Subcutaneous abdominal adipose tissue (tissue), 5 donors: Measurements from ENCODE around the gene PIP5KL1.

Experiments
- H3K27ac ChIP-seq: one replicate; pipeline ENCODE4 v1.7.0; 2013; ENCODE audit warnings: low read depth, mild to moderate bottlenecking, inconsistent platforms, low read length, moderate library complexity
- H3K27me3 ChIP-seq, 5 donors: one replicate each; pipeline ENCODE4 v1.7.0; 2013; ENCODE audit warnings: low read length in 5 of 5, inconsistent platforms in 1 of 5; ENCODE audit not compliant: control insufficient read depth in 5 of 5, insufficient read depth in 4 of 5
- H3K36me3 ChIP-seq, 5 donors: one replicate each; pipeline ENCODE4 v1.7.0; 2013; ENCODE audit warnings: low read length in 5 of 5; ENCODE audit not compliant: control insufficient read depth in 5 of 5, insufficient read depth in 5 of 5
- H3K4me1 ChIP-seq, 5 donors: one replicate each; pipeline ENCODE4 v1.7.0; 2013; ENCODE audit warnings: low read length in 5 of 5, mild to moderate bottlenecking in 3 of 5, moderate library complexity in 1 of 5; ENCODE audit not compliant: control insufficient read depth in 5 of 5, insufficient read depth in 5 of 5
- H3K4me3 ChIP-seq, 5 donors: one replicate each; pipeline ENCODE4 v1.7.0; 2013; ENCODE audit warnings: low read length in 5 of 5, low read depth in 1 of 5
- H3K9ac ChIP-seq, 5 donors: one replicate each; pipeline ENCODE4 v1.7.0; 2013; ENCODE audit warnings: low read length in 5 of 5, mild to moderate bottlenecking in 4 of 5, moderate library complexity in 3 of 5
- H3K9me3 ChIP-seq, 5 donors: one replicate each; pipeline ENCODE4 v1.7.0; 2013; ENCODE audit warnings: low read length in 5 of 5; ENCODE audit not compliant: control insufficient read depth in 5 of 5
- donor health status: healthy.
- donor health status: healthy.
- donor health status: healthy.
- donor health status: healthy.
- donor health status: healthy.

Gene PIP5KL1

DNA sequence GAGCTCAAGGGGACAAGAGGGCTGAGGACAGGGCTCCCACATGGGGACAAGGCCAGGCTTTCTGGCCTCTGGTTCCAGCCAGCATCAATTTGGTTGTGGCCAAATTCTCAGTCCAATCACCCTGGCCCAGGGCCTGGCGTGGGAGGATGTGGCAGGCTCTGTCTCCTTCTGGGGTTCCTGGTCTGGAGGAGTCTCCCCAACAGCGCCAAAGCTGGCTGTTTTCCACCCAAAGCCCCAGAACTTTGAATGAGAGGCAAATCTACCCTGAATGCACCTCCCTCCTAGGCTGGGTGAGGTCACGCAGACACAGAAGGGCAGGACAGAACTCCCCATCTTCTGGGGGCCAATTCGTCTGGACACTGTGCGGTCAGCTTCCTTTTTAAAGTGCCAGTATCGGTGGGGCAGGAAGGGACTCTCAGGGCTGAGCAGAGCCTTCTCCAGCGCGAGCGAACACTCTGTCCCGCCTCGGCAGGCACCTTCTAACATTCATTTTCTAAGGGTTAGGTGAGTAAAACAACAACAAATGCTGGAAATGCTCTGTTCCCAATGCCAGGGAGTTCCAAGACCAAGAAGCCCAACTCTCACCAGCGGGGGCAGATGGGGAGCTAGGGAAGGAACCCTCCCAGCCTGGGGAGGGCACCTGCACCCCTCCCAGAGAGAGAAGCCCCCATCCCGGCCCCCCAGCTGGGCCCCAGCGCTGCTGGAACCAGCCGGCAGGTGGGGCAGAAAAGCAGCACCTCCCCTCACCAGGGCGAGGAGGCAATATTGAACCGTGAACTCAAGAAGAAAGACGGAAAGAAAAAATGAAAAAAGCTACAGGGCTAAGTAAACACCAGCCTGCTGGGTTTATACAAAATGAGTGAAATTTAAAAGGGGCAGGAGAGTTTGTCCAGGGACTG is 10.7 kb upstream of the PIP5KL1 start:
- H3K9me3 ChIP-seq = no peaks in the 10 kb centered on the region
- peaks cover 0 to 19% (median 16%) of the 10 kb centered on the region in 5 donors for H3K36me3 ChIP-seq
- H3K27ac ChIP-seq = no peak overlapping the region
- H3K4me1 ChIP-seq = peaks cover 9 to 35% (median 20%) of the 10 kb centered on the region in 5 donors
- no peak overlapping the region for H3K9ac ChIP-seq
- no peaks in the 10 kb centered on the region for H3K27me3 ChIP-seq
- no peak overlapping the region for H3K4me3 ChIP-seq

GRCh38 chr9:127940593-127940992 is 10.0 kb upstream of the PIP5KL1 start:
- Histone ChIP-seq H3K9ac (no peak overlapping the region), H3K27ac (no peak overlapping the region), H3K36me3 (peaks cover 0 to 21% (median 16%) of the 10 kb centered on the region in 5 donors), H3K27me3 (no peaks in the 10 kb centered on the region), H3K4me1 (peaks cover 9 to 40% (median 27%) of the 10 kb centered on the region in 5 donors), H3K9me3 (no peaks in the 10 kb centered on the region), H3K4me3 (no peak overlapping the region)

GRCh38 chr9:127938298-127938690 is 7.7 kb upstream of the PIP5KL1 start:
- Histone ChIP-seq H3K27me3 (no peaks in the 10 kb centered on the region), H3K27ac (no peak overlapping the region), H3K36me3 (peaks cover 0 to 22% (median 4%) of the 10 kb centered on the region in 5 donors), H3K9ac (peak overlapping the region in 4 of 5 donors; percentile 66 to 93 (median 88)), H3K9me3 (no peaks in the 10 kb centered on the region), H3K4me3 (peak overlapping the region; percentile 73 to 95 (median 81)), H3K4me1 (peaks cover 7 to 39% (median 29%) of the 10 kb centered on the region in 5 donors)

DNA sequence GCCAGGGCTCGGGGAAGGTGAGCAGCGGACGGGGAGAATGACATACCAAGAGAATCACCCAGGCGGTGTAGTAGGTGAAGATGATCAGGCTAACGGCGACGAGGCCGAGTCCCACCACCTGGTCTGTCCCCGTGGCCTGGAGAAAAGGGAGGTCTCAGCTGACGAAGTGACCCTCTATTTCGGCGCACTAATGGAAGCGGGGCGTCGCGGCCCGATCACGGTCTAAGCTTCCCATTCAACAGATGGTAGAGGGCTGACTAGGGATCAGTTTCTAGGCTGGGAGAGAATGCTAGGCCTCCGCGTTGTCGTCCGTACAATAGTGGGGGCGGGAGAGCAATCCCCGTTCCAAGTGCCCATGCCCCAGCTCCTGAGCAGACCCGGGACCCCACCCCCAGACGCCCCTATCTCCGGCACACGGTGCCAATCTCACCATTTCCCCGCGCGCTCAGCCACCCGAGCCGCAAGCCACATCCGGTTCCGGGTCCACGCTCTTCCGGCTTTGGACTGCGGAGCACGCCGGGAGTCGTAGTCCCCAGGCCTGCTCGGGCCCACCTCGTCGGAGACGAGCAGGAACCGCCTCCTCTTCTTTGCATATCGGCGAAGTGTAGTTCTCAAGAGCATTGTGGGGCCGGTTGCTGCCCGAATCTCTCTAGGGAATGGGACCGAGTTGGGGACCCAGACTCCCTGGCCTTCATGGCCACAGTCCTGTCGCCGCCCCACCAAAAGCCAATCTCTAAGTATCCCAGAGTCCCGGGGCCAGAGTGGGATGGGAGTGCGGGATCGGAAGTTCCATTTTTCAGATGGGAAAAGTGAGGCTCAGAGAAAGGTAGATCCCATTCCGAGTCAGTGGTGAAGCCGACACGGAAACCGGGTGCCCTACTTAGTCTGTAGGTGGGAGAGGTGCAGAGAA is 7.1 kb upstream of the PIP5KL1 start, which contains the start of gene DPM2:
Gene DPM2, minus strand, starts transcription at position 467 of the 910 bp plus-strand sequence. Its CDS starts 34 bp downstream, at position 433.
- Histone ChIP-seq H3K27ac (peak within 1 kb of the TSS; percentile 46), H3K36me3 (peaks cover 0 to 19% (median 4%) of the 10 kb centered on the region in 5 donors), H3K4me1 (peaks cover 7 to 34% (median 29%) of the 10 kb centered on the region in 5 donors), H3K9me3 (no peaks in the 10 kb centered on the region), H3K27me3 (no peaks in the 10 kb centered on the region), H3K4me3 (peak within 1 kb of the TSS; percentile 73 to 96 (median 94)), H3K9ac (peak within 1 kb of the TSS; percentile 66 to 93 (median 84))

DNA sequence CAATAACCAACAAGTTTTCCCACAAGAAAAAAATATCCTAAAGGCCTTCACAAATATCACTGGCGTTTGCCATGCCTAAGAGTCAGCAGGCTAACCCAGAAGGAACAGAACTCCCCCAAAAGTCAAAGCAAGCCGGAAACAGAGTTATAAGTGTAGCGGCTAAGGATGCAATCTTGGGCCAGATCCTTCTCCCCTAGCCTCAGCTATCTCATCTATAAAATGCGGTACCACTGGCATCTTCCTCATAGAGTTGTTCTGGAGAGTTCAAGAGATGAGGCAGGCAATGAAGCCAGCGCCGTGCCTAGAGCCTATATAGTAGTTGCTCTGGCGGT is 6.4 kb upstream of the PIP5KL1 start:
- Histone ChIP-seq H3K4me1 (peaks cover 7 to 31% (median 29%) of the 10 kb centered on the region in 5 donors), H3K9me3 (no peaks in the 10 kb centered on the region), H3K36me3 (peaks cover 0 to 16% (median 4%) of the 10 kb centered on the region in 5 donors), H3K27ac (peak overlapping the region; percentile 46), H3K27me3 (no peaks in the 10 kb centered on the region), H3K9ac (peak overlapping the region; percentile 66 to 93 (median 84)), H3K4me3 (peak overlapping the region; percentile 73 to 96 (median 94))

DNA sequence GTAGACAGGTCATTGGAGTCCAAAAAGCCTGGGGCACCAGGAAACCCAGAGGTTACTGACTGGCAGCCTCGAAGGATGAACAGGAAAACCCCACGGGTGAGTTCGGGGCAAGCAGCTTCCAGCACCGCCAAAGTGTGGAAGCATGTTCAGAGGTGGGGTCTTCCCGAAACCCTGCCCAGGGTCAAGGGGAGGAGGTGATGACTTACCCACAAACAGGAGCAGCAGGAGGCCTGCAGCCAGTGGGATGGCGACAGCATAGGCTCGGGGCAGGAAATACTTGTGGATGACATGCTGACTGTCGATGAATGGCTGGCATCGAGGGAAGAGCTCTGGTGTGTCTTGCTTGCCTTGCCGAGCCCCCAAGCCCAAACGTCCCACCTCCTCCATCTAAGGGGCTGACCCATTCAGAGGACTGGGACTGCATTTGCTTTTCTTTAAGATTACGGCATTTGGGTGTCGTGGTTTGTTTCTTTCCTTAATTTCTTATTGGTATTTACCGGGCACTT is 5.8 kb upstream of the PIP5KL1 start:
- peak overlapping the region in 4 of 5 donors; percentile 35 to 94 (median 77) for H3K4me3 ChIP-seq
- H3K9me3 ChIP-seq = no peaks in the 10 kb centered on the region
- H3K4me1 ChIP-seq = peaks cover 7 to 35% (median 29%) of the 10 kb centered on the region in 5 donors
- H3K27me3 ChIP-seq = peaks cover 0 to 3% (median 0%) of the 10 kb centered on the region in 5 donors
- peaks cover 0 to 16% (median 4%) of the 10 kb centered on the region in 5 donors for H3K36me3 ChIP-seq
- no peak overlapping the region for H3K27ac ChIP-seq
- peak overlapping the region in 4 of 5 donors; percentile 66 to 93 (median 88) for H3K9ac ChIP-seq

GRCh38 chr9:127935765-127936221 is 5.2 kb upstream of the PIP5KL1 start:
- no peaks in the 10 kb centered on the region for H3K9me3 ChIP-seq
- H3K9ac ChIP-seq = peak overlapping the region in 1 of 5 donors; percentile 83
- peaks cover 0 to 8% (median 0%) of the 10 kb centered on the region in 5 donors for H3K27me3 ChIP-seq
- peaks cover 7 to 41% (median 35%) of the 10 kb centered on the region in 5 donors for H3K4me1 ChIP-seq
- H3K4me3 ChIP-seq = peak overlapping the region in 1 of 5 donors; percentile 8
- H3K36me3 ChIP-seq = peaks cover 0 to 16% (median 4%) of the 10 kb centered on the region in 5 donors
- no peak overlapping the region for H3K27ac ChIP-seq

- Histone ChIP-seq H3K4me1 (peaks cover 7 to 49% (median 41%) of the 10 kb centered on the region in 5 donors), H3K9me3 (no peaks in the 10 kb centered on the region), H3K36me3 (peaks cover 0 to 16% (median 4%) of the 10 kb centered on the region in 5 donors), H3K27ac (no peak overlapping the region), H3K4me3 (no peak overlapping the region), H3K9ac (no peak overlapping the region), H3K27me3 (peaks cover 0 to 11% (median 4%) of the 10 kb centered on the region in 5 donors)
Measured at GRCh38 chr9:127934986-127935385, 4.4 kb upstream of the PIP5KL1 start.

GRCh38 chr9:127934248-127934647 is 3.7 kb upstream of the PIP5KL1 start:
- H3K36me3 ChIP-seq = peaks cover 0 to 16% (median 4%) of the 10 kb centered on the region in 5 donors
- H3K9ac ChIP-seq = no peak overlapping the region
- H3K4me3 ChIP-seq = no peak overlapping the region
- H3K9me3 ChIP-seq = no peaks in the 10 kb centered on the region
- peaks cover 7 to 49% (median 41%) of the 10 kb centered on the region in 5 donors for H3K4me1 ChIP-seq
- no peak overlapping the region for H3K27ac ChIP-seq
- H3K27me3 ChIP-seq = peaks cover 0 to 18% (median 10%) of the 10 kb centered on the region in 5 donors
